HT-29 (cell line): Measurements from ENCODE around the gene ZNF532. TPM values are rescaled to one million over a fixed set of nuclear protein-coding genes. Genes with fewer than 3 reads are reported as not detected.

Experiments
- DNase-seq: peaks from one replicate; pipeline ENCODE4 v3.0.0-alpha.2; 2015; ENCODE audit warnings: low spot score
- total RNA-seq: library from RNA; depleted of rRNA; stranded (reverse); fragments of >200 nt; shearing (Covaris generic); gene quantifications from 2 replicates; pipeline ENCODE4 v1.2.3, GENCODE V29; 2014

Gene ZNF532
- total RNA-seq, 1 experiment from 2014 or later = 8.1 TPM

- no peak for DNase-seq
These were observed 5.5 kb downstream of the ZNF532 start for GRCh38 chr18:58870130-58870529.

- no peak for DNase-seq
These were observed 5.9 kb downstream of the ZNF532 start for GRCh38 chr18:58870621-58871020.

DNA sequence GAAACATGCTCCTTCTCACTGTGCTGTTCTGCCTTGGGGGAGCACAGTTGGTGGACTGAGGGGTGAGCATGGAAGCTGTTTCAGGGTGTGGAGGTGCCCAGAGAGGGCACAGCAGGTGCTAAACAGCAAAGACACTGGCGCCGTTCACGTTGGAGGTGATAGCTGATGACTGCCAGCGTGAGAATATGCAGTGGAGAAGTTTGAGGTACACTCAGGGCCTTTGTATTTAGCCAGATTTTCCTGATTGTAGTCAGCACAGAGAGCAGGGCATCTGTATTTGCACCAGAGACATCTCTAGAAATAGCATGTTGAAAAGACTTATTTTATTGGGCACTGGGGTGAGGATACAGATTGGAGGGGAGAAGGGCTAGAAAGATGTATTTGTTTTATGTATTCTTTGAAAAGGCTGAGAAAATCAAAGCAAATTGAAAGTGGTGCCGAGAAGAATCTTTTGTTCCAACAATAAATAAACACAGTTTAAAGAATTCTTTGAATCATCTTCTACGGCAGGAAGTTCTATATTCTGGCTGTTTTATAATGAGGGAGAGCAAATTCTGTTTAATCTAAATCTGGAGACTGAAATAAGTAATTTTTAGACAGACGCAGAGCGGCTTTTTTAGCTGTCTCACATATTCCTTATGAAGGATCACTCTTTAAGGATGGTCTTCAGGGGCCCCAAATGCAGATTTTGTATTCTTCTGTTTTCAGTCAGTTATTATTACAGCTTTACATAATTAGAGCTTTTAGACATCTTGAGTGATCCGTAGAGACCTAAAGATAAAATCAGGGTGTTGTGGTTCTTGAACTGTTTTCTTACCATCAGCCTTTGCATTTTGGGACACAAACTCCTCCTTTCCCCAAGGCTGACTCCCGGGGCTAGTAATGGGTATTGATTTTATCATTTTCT lies 7.1 kb downstream of the ZNF532 start:
- DNase-seq = no peak

GRCh38 chr18:58878640-58879039 lies 14.0 kb downstream of the ZNF532 start:
- DNase-seq = no peak

DNA sequence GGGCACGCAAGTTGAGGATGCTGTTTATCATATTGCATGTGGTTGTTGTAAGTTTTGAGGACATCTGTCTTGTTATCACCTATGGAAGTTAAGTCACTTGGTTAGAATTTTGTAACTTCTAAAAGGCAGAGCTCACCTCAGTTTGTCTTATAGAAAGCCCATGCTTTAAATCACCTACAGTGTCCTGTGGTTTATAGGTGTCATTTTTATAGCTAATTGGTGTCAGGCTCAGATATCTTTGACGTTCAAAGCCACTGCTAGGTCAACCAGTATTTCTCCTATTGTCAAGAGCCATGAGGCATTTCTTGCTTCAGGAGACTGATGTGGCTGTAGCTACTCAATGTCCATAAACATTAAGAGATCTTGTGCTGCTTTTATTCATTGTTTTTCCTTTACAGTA lies 16.8 kb downstream of the ZNF532 start:
- DNase-seq = no peak

DNA sequence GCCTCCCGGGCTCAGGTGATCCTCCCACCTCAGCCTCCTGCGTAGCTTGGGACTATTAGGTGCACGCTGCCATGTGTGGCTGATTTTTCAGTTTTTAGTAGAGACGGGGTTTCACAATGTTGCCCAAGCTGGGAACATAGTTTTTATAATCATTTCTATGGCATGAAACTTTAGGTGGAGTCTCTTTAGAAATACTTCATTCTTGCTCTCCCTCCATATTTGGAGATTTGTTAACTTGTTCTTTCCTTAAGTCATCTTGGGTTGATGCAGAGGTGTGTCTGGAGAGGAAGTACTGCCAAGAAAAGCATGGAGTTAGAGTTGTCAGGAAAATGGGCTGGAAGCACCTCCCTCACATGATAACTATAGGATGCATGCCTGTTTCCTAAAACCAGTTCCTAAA lies 17.4 kb downstream of the ZNF532 start:
- DNase-seq = no peak

GRCh38 chr18:58882686-58883085 lies 18.0 kb downstream of the ZNF532 start:
- no peak for DNase-seq

DNA sequence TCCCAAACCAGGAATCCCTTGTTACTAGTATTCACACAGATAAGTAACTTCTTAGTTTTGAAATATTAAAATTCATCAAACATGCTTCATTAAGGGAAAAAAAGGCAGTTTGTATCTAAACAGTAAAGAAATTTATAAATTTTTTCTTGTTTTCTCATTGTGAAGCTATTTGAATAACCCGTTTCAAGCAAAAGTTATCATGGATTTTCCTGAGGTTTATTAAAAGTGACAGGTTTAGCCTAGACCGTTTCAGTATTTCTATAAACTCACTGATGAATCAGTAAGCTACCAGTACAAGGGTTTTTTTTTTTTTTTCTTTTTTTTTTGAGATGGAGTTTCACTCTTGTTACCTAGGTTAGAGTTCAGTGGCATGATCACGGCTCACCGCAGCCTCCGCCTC lies 20.0 kb downstream of the ZNF532 start:
- no peak for DNase-seq

DNA sequence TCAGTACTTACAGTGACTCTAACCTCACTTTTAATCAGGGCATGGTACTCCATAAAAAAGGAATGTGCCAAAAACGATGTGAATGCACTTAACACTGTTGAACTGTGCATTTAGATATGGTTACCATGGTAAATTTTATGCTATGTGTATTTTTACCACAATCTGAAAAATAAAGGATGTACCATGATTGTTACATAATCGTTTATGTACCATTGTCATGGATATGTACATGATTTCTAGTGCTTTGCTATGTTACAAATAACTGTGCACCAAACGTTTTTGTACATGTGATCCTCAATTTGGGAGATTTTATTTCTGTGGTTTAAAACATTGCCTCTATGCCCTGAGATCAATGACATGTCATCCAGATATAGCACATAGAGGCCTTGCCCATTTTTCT lies 21.8 kb downstream of the ZNF532 start:
- DNase-seq = no peak

- DNase-seq = no peak
These were observed 22.4 kb downstream of the ZNF532 start for GRCh38 chr18:58886864-58887612.

- DNase-seq = no peak
These were observed 22.9 kb downstream of the ZNF532 start for GRCh38 chr18:58887613-58887963.

DNA sequence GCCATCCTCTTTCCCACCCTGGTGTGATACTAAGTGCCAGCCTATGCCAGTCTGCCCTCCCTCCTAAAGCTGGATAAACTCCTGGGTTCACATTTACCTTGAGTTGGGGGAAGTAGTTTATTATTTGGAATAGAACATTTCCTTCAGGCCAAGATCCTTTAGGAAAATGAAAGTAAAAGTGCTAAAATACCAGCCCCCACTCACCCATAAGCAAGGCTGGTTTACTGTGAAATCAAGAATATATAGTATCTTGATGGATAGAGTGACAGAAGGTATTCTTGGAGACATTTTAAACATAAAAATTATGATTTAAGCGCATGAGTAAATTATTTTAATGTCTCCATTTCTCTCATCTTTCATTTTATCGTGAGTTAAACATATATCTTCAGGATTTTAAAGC lies 27.1 kb downstream of the ZNF532 start:
- DNase-seq = no peak

DNA sequence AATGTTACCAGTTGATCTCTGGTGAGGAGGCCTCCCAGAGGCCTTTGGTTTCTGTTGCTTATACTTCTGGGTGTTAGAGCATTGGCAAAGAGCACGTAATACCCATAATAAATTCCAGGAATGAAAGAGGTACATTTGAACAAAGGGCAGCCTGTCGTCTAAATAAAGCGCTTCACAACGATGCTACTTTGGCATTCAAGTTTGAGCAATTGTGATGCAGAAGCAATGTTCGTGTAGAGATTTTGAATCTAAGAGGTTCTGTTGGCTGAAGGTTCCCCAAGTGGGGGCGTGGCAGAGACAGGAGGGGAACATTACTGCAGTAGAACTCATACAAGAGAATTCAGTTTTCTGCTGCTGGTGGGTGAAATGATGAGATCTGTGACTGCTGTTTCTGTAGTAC lies 27.8 kb downstream of the ZNF532 start:
- DNase-seq = no peak

DNA sequence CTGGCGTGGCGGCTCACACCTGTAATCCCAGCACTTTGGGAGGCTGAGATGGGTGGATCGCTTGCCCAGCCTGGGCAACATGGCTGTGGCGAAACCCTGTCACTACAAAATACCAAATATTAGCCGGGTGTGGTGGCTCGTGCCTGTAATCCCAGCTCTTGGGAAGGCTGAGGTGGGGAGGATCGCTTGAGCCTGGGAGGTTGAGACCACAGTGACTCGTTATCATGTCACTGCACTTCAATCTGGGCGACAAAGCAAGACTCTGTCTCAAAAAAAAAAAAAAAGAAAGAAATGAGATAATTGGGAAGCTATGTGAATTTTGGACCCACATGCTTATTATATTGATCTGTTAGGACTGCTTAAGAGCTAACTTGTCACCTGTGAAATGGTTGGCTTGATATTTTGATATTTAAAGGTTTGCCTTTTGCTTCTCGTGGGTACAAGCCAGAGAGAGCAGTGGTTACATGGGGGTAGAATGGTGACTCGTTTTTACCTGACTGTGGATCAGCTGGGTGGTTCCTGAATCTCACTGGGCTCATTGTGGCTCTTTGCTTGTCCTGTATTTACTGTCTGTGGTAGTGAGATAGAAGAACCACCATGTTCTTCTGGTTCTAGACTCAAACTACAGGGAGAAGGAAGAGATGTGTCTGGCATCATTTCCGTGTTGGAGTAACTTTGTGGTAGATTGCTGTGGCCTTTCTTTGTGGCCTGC lies 28.9 kb downstream of the ZNF532 start:
- no peak for DNase-seq

DNA sequence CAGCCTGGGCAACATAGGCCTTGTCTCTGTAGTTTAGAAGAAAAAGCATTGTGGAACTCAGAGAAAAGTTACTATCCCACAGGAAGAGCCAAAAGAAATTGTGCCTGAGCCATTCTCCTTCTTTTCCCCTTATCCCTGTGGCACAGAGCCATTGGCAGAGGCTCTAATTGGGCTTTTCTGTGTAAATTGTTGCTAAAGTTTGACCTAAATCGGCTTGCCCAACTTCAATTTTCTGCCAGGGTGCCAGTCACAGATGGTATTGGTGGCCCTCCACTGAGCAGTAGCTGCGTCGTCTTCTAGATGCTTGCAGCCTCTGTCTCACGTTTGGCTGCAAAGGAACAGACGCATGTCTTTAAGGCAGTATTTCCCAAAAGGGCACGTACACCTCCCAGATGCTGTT lies 30.3 kb downstream of the ZNF532 start:
- no peak for DNase-seq

DNA sequence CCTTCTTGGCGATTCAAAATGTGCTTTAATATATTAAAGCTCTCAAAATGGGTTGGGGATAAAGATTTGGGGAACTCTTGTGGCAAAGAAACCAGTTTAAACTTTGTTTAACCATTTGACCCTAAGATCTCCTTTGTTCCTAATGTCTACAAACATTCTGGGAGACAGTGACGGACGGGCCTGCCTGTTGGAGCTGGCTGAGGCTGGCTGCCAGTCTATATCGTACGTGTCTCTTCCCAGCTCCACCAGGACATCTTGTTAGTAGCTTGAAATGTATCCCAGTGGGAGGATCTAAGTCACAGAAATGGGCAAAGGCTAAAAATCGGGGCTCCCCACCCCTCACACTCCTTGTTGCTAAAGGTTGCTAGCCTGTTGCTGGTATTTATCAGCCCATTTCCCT lies 30.7 kb downstream of the ZNF532 start:
- DNase-seq = no peak

- DNase-seq = peak; percentile 16
These were observed 31.6 kb downstream of the ZNF532 start for GRCh38 chr18:58896268-58896667.

DNA sequence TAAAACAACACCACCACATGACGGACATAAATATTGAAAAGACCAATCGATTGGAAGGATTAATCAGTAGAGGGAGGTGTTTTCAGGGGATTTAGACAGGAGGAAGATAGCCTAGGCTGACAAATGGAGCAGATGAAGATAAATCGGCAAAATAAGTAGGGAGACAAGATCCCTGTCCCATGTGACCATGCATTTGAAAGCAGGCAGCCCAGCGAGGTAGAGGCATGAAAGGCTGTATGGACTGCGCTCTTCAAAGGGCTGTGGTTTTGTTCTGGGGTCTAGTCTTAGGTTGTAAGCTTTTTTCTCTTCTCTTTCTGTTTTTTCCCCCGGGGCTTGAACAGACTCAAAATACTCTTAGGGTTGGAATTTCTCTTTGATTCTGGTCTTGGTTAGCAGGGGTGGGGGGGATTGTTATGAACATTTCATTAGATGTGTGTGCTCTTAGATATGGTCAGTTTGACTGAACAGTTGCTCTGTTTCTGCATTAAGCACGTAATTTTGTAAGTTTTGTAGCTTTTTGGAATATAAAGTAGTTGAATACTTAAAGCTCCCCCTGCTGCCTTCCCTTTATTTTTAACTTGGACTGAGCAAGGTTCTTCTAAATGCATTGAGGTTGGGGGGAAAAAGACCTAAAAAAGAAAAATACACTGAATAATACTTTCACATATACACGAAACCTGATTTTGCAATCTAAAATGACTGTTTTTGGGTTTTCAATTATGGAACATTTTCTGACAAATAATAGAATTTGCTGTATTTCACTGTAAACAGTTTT lies 32.2 kb downstream of the ZNF532 start:
- DNase-seq = no peak

GRCh38 chr18:58898010-58898799 lies 33.5 kb downstream of the ZNF532 start:
- DNase-seq = no peak

- no peak for DNase-seq
These were observed 35.5 kb downstream of the ZNF532 start for GRCh38 chr18:58900015-58900649.
